ENCODE measurements around the gene MGAT5. TPM values are rescaled to one million over a fixed set of nuclear protein-coding genes. Genes with fewer than 3 reads are reported as not detected.

MGAT5 gene
- total RNA-seq, 3 donors from 2014 or later (not counting 1 experiment from before 2014, with no cell fraction given): 39.7 to 58.2 (median 57.0) TPM

GRCh38 chr2:134446383-134447017, 192.6 kb downstream of the MGAT5 start:
- Histone ChIP-seq H3K4me3 (ENCODE audit: low read length) (no peak overlapping the region), H3K36me3 (ENCODE audit: control insufficient read depth, insufficient read depth, low read length) (peaks cover 32% of the 10 kb centered on the region), H3K9me3 (ENCODE audit: control insufficient read depth, insufficient read depth, low read length) (no peaks in the 10 kb centered on the region), H3K4me1 (ENCODE audit: control insufficient read depth, insufficient read depth, low read length) (no peaks in the 10 kb centered on the region), H3K27me3 (ENCODE audit: control insufficient read depth, insufficient read depth, low read length) (no peaks in the 10 kb centered on the region), H3K27ac (ENCODE audit: low read length) (no peak overlapping the region)
- H3K9me3 Mint-ChIP-seq: no peaks in the 10 kb centered on the region
- H3K27me3 Mint-ChIP-seq (ENCODE audit: low read depth in 2 of 2): no peaks in the 10 kb centered on the region
- no peak for TF ChIP-seq CTCF (IDR thresholded peaks at IDR 0.05)
- no peak overlapping the region for H3K27ac Mint-ChIP-seq
- ATAC-seq (no peak), DNase-seq (no peak)
- H3K4me3 Mint-ChIP-seq: no peak overlapping the region
- peaks cover 4 to 6% of the 10 kb centered on the region in 2 donors for H3K4me1 Mint-ChIP-seq
- H3K36me3 Mint-ChIP-seq: no peaks in the 10 kb centered on the region
- intact Hi-C loops (cut with micrococcal nuclease): no loop called here
- 88% methylated on average over 8 of the region's 8 CpGs for WGBS (ENCODE audit: insufficient coverage)

GRCh38 chr2:134447669-134448068, 193.8 kb downstream of the MGAT5 start:
- H3K27ac ChIP-seq (ENCODE audit: low read length): no peak overlapping the region
- intact Hi-C loops (cut with micrococcal nuclease): no loop called here
- H3K27me3 ChIP-seq (ENCODE audit: control insufficient read depth, insufficient read depth, low read length): no peaks in the 10 kb centered on the region
- peaks cover 28% of the 10 kb centered on the region for H3K36me3 ChIP-seq (ENCODE audit: control insufficient read depth, insufficient read depth, low read length)
- Mint-ChIP-seq H3K36me3 (no peaks in the 10 kb centered on the region), H3K9me3 (no peaks in the 10 kb centered on the region), H3K27ac (no peak overlapping the region), H3K4me1 (peaks cover 4 to 6% of the 10 kb centered on the region in 2 donors), H3K27me3 (ENCODE audit: low read depth in 2 of 2) (no peaks in the 10 kb centered on the region), H3K4me3 (no peak overlapping the region)
- H3K9me3 ChIP-seq (ENCODE audit: control insufficient read depth, insufficient read depth, low read length): no peaks in the 10 kb centered on the region
- WGBS (ENCODE audit: insufficient coverage): 95% methylated on average over 4 of the region's 4 CpGs
- no peaks in the 10 kb centered on the region for H3K4me1 ChIP-seq (ENCODE audit: control insufficient read depth, insufficient read depth, low read length)
- ATAC-seq (no peak), DNase-seq (no peak)
- no peak overlapping the region for H3K4me3 ChIP-seq (ENCODE audit: low read length)
- TF ChIP-seq CTCF (IDR thresholded peaks at IDR 0.05): no peak

- no peak for ATAC-seq
- no peak for TF ChIP-seq CTCF (IDR thresholded peaks at IDR 0.05)
- DNase-seq: no peak
- intact Hi-C loops (cut with micrococcal nuclease): no loop called here
- no peak overlapping the region for H3K27ac Mint-ChIP-seq
- H3K9me3 Mint-ChIP-seq: no peaks in the 10 kb centered on the region
- no peaks in the 10 kb centered on the region for H3K27me3 ChIP-seq (ENCODE audit: control insufficient read depth, insufficient read depth, low read length)
- H3K27me3 Mint-ChIP-seq (ENCODE audit: low read depth in 2 of 2): no peaks in the 10 kb centered on the region
- peaks cover 30% of the 10 kb centered on the region for H3K36me3 ChIP-seq (ENCODE audit: control insufficient read depth, insufficient read depth, low read length)
- no peaks in the 10 kb centered on the region for H3K4me1 ChIP-seq (ENCODE audit: control insufficient read depth, insufficient read depth, low read length)
- no peaks in the 10 kb centered on the region for H3K9me3 ChIP-seq (ENCODE audit: control insufficient read depth, insufficient read depth, low read length)
- no peak overlapping the region for H3K4me3 ChIP-seq (ENCODE audit: low read length)
- WGBS (ENCODE audit: insufficient coverage): 96% methylated on average over 6 of the region's 6 CpGs
- no peak overlapping the region for H3K27ac ChIP-seq (ENCODE audit: low read length)
- peaks cover 4 to 6% of the 10 kb centered on the region in 2 donors for H3K4me1 Mint-ChIP-seq
- no peaks in the 10 kb centered on the region for H3K36me3 Mint-ChIP-seq
- H3K4me3 Mint-ChIP-seq: no peak overlapping the region
These were observed 194.8 kb downstream of the MGAT5 start for GRCh38 chr2:134448650-134449049.

GRCh38 chr2:134449157-134449556, 195.3 kb downstream of the MGAT5 start:
- Histone ChIP-seq H3K9me3 (ENCODE audit: control insufficient read depth, insufficient read depth, low read length) (no peaks in the 10 kb centered on the region), H3K4me1 (ENCODE audit: control insufficient read depth, insufficient read depth, low read length) (no peaks in the 10 kb centered on the region), H3K27me3 (ENCODE audit: control insufficient read depth, insufficient read depth, low read length) (no peaks in the 10 kb centered on the region), H3K27ac (ENCODE audit: low read length) (no peak overlapping the region), H3K4me3 (ENCODE audit: low read length) (no peak overlapping the region), H3K36me3 (ENCODE audit: control insufficient read depth, insufficient read depth, low read length) (peaks cover 29% of the 10 kb centered on the region)
- H3K36me3 Mint-ChIP-seq: no peaks in the 10 kb centered on the region
- 93% methylated on average over 4 of the region's 7 CpGs for WGBS (ENCODE audit: insufficient coverage)
- H3K9me3 Mint-ChIP-seq: no peaks in the 10 kb centered on the region
- H3K27me3 Mint-ChIP-seq (ENCODE audit: low read depth in 2 of 2): no peaks in the 10 kb centered on the region
- H3K4me1 Mint-ChIP-seq: peaks cover 4 to 6% of the 10 kb centered on the region in 2 donors
- intact Hi-C loops (cut with micrococcal nuclease): no loop called here
- ATAC-seq (no peak), DNase-seq (no peak)
- H3K27ac Mint-ChIP-seq: no peak overlapping the region
- TF ChIP-seq CTCF (IDR thresholded peaks at IDR 0.05): no peak
- H3K4me3 Mint-ChIP-seq: no peak overlapping the region
